Endodermal cell (in vitro differentiated cells): ENCODE data around the gene TNRC6B. TPM values are rescaled to one million over a fixed set of nuclear protein-coding genes. Genes with fewer than 3 reads are reported as not detected.
A peak's percentile ranks its signal among the peaks of the same experiment; 100 is the strongest.
"Not testable (repeated sequence)": the region's sequence is repeated elsewhere in the genome, so short reads cannot be mapped to it uniquely, and the experiment has no call there.

Experiments used
- DNase-seq: peaks from one replicate; pipeline ENCODE4 v3.0.0-alpha.2; 2017
- H3K27ac ChIP-seq: 2 replicates; pipeline ENCODE4 v1.5.1; 2013; ENCODE audit warnings: mild to moderate bottlenecking, low read depth, low read length, moderate library complexity
- H3K27me3 ChIP-seq: 2 replicates; pipeline ENCODE4 v1.6.1; 2013; ENCODE audit warnings: mild to moderate bottlenecking, low read length, moderate library complexity; ENCODE audit not compliant: insufficient read depth, control insufficient read depth, poor library complexity, severe bottlenecking
- H3K36me3 ChIP-seq: 2 replicates; pipeline ENCODE4 v1.7.0; 2013; ENCODE audit warnings: mild to moderate bottlenecking, low read length, moderate library complexity; ENCODE audit not compliant: control insufficient read depth, insufficient read depth
- H3K4me1 ChIP-seq: one replicate; pipeline ENCODE4 v1.7.0; 2013; ENCODE audit warnings: low read length; ENCODE audit not compliant: control insufficient read depth, insufficient read depth
- H3K4me3 ChIP-seq: 2 replicates; pipeline ENCODE4 v1.5.1; 2013; ENCODE audit warnings: mild to moderate bottlenecking, low read length, moderate library complexity
- H3K9ac ChIP-seq: 2 replicates; pipeline ENCODE4 v1.6.1; 2013; ENCODE audit warnings: mild to moderate bottlenecking, low read length, moderate library complexity; ENCODE audit not compliant: poor library complexity, severe bottlenecking; ENCODE audit errors: extremely low read depth
- H3K9me3 ChIP-seq: 2 replicates; pipeline ENCODE4 v1.6.1; 2013; ENCODE audit warnings: mild to moderate bottlenecking, low read length, moderate library complexity; ENCODE audit not compliant: control insufficient read depth
- H3K27ac Mint-ChIP-seq: 2 replicates; pipeline ENCODE4 v1.8.0; 2020; ENCODE audit warnings: mixed read lengths
- H3K27me3 Mint-ChIP-seq: 2 replicates; pipeline ENCODE4 v1.8.0; 2021; ENCODE audit warnings: mild to moderate bottlenecking, mixed read lengths; ENCODE audit not compliant: insufficient read depth
- H3K36me3 Mint-ChIP-seq: 2 replicates; pipeline ENCODE4 v1.8.0; 2020; ENCODE audit warnings: low read depth, mixed read lengths
- H3K4me1 Mint-ChIP-seq: 2 replicates; pipeline ENCODE4 v1.8.0; 2020; ENCODE audit warnings: mixed read lengths
- H3K4me3 Mint-ChIP-seq: 2 replicates; pipeline ENCODE4 v1.8.0; 2020; ENCODE audit warnings: mild to moderate bottlenecking, moderate library complexity, mixed read lengths
- H3K9me3 Mint-ChIP-seq: 2 replicates; pipeline ENCODE4 v1.8.0; 2020; ENCODE audit warnings: mild to moderate bottlenecking, mixed read lengths
- WGBS, 2 experiments: methylation state at CpG; one replicate each; pipeline versions ENCODE4 v1.1.5 to v1.1.7; 2013; ENCODE audit warnings: missing lambda C conversion rate in 2 of 2, mixed read lengths in 1 of 2; ENCODE audit not compliant: insufficient coverage in 1 of 2, insufficient read length in 1 of 2; 5-methylcytosine and 5-hydroxymethylcytosine counted together
- total RNA-seq, 2 donors: library from RNA; stranded (reverse); fragmentation: NEBNext Ultra II Directional in 1 of 2; extraction: Animal tissue kit (Norgen Biotek cat#: 25700) in 1 of 2; gene quantifications; 2 replicates in 1 of 2; 3 replicates in 1 of 2; pipeline ENCODE4 v1.2.1, GENCODE V29; 2021
- TF ChIP-seq, protein P1 (sequence below): fragments of 200-600 bp; sonication (generic); conservative IDR thresholded peaks from 2 replicates; pipeline ENCODE4 v1.5.0; 2021; ENCODE audit warnings: antibody characterized with exemption, mild to moderate bottlenecking

TNRC6B gene
- total RNA-seq, 2 donors from 2014 or later = 57.5 to 62.5 TPM

DNA sequence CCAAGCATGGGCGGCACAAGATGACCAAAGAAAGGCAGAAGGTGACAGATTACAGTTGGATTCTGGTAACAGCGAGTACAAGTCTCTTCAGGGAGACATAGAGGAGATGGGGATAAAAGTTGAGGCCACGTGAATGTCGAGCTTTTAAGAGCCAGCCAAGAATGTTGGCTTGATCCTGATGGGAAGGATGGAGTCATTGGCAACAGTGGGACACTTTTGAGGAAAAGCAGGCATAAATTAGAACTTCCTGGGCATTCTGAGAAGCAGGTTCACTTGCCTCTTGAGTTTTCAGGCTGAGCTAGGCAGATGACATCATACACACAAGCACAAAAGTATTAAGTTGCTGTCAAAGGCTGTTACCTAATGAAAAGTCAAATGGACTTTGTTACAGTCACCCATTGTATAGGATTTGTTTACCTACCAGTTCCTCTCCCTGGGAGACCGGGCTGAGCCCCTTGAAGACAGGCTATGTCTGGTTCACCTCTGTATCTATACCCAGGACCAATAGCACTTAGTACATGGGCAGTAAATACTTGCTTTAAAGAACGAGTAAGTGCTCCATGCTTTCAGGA lies 41.1 kb downstream of the TNRC6B start:
- peaks cover 9% of the 10 kb centered on the region for H3K36me3 Mint-ChIP-seq
- no peak for DNase-seq
- peak overlapping the region; percentile 76 for H3K27ac Mint-ChIP-seq
- no peak overlapping the region for H3K27ac ChIP-seq
- TF ChIP-seq, protein P1, sequence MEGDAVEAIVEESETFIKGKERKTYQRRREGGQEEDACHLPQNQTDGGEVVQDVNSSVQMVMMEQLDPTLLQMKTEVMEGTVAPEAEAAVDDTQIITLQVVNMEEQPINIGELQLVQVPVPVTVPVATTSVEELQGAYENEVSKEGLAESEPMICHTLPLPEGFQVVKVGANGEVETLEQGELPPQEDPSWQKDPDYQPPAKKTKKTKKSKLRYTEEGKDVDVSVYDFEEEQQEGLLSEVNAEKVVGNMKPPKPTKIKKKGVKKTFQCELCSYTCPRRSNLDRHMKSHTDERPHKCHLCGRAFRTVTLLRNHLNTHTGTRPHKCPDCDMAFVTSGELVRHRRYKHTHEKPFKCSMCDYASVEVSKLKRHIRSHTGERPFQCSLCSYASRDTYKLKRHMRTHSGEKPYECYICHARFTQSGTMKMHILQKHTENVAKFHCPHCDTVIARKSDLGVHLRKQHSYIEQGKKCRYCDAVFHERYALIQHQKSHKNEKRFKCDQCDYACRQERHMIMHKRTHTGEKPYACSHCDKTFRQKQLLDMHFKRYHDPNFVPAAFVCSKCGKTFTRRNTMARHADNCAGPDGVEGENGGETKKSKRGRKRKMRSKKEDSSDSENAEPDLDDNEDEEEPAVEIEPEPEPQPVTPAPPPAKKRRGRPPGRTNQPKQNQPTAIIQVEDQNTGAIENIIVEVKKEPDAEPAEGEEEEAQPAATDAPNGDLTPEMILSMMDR = no peak
- no peaks in the 10 kb centered on the region for H3K9me3 Mint-ChIP-seq
- no peak overlapping the region for H3K9ac ChIP-seq
- 90% methylated on average over 4 to 6 of the region's 6 CpGs for WGBS, 2 experiments
- H3K4me1 ChIP-seq = peaks cover 24% of the 10 kb centered on the region
- no peaks in the 10 kb centered on the region for H3K27me3 ChIP-seq
- no peaks in the 10 kb centered on the region for H3K27me3 Mint-ChIP-seq
- H3K9me3 ChIP-seq = no peaks in the 10 kb centered on the region
- H3K4me1 Mint-ChIP-seq = peaks cover 44% of the 10 kb centered on the region
- H3K36me3 ChIP-seq = peaks cover 3% of the 10 kb centered on the region
- peak overlapping the region; percentile 8 for H3K4me3 ChIP-seq
- H3K4me3 Mint-ChIP-seq = no peak overlapping the region

DNA sequence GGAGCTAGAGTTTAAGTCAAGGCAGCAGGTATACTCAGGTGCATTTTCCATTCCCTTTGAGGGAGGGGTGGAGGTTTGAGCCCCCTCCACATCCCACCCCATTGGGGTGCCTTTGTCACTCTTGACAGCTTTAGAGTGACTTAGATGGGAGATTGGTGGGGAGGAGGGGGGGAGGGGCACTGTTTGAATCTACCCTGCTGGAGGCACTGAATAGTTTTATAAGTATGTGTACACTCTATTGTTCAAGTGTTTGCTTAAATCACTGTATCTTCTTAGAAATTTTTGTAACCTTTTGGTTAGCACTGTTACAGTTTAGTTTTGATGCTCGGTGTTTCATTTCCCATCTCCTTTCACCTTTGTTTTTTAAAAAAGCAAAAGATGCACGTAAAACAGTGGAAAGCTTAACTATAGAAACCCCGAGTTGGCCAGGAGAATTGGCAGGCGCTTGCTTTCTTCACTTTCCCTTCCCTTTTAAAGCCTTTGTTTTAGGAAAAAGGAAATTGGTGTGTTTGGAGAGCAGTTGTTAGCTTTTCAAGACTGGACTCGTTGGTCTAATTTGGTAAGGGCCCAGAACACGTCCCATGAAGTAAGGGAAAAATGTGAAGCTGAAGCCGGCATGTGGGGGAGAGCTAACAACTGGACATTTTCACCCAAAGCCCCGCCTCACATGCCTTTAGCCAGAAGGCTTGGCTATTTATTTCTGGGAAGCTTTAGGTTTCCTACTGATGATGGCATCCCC lies 42.8 kb downstream of the TNRC6B start:
- peaks cover 56% of the 10 kb centered on the region for H3K4me1 Mint-ChIP-seq
- H3K9me3 Mint-ChIP-seq = no peaks in the 10 kb centered on the region

DNA sequence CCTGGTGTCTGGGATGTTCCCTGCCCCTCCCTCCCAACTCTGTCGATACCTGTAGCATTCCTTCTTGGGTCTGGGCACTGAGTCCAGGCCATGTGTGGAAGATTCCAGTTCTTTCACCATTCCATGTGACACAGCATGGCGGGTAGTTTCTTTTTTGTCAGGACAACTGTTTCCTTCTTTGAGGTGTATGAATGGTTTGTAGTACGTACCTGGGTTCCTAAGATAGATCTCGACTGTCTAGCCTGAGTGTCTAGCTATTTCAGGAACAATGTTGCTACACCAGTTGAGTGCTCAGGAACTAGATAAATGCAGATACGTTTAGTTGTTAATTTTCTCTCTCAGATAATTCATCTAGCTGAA lies 43.3 kb downstream of the TNRC6B start:
- DNase-seq = no peak
- H3K27me3 Mint-ChIP-seq = no peaks in the 10 kb centered on the region
- H3K27ac Mint-ChIP-seq = peak overlapping the region; percentile 60
- TF ChIP-seq, protein P1 = no peak
- no peaks in the 10 kb centered on the region for H3K9me3 Mint-ChIP-seq
- peaks cover 54% of the 10 kb centered on the region for H3K4me1 Mint-ChIP-seq
- Histone ChIP-seq H3K27me3 (no peaks in the 10 kb centered on the region), H3K27ac (no peak overlapping the region), H3K9ac (no peak overlapping the region), H3K9me3 (no peaks in the 10 kb centered on the region), H3K4me1 (peaks cover 27% of the 10 kb centered on the region), H3K36me3 (peaks cover 3% of the 10 kb centered on the region), H3K4me3 (no peak overlapping the region)
- H3K36me3 Mint-ChIP-seq = peaks cover 4% of the 10 kb centered on the region
- WGBS, 2 experiments = 96 to 97% methylated on average over 3 to 5 of the region's 5 CpGs
- H3K4me3 Mint-ChIP-seq = no peak overlapping the region

More for the DNA sequence above, 42.8 kb downstream of the TNRC6B start:
- no peak overlapping the region for H3K27ac ChIP-seq
- no peaks in the 10 kb centered on the region for H3K9me3 ChIP-seq
- no peak for DNase-seq
- Mint-ChIP-seq H3K27ac (no peak overlapping the region), H3K36me3 (peaks cover 9% of the 10 kb centered on the region), H3K4me3 (no peak overlapping the region), H3K27me3 (no peaks in the 10 kb centered on the region)
- H3K4me3 ChIP-seq = no peak overlapping the region
- H3K4me1 ChIP-seq = peaks cover 24% of the 10 kb centered on the region
- H3K36me3 ChIP-seq = peaks cover 3% of the 10 kb centered on the region
- no peak overlapping the region for H3K9ac ChIP-seq
- H3K27me3 ChIP-seq = no peaks in the 10 kb centered on the region
- WGBS, 2 experiments = 93 to 100% methylated on average over 2 to 8 of the region's 8 CpGs
- TF ChIP-seq, protein P1 = no peak

DNA sequence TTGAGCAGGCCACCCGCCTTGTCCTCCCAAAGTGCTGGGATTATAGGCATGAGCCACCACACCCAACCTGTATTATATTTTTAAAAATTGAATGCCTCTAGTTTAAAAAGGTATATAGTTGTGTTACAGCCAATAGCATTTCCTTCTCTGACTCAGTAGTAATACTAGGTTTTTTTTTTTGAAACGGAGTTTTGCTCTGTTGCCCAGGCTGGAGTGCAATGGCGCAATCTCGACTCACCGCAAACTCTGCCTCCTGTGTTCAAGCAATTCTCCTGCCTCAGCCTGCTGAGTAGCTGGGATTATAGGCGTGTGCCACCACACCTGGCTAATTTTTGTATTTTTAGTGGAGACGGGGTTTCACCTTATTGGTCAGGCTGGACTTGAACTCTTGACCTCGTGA lies 45.3 kb downstream of the TNRC6B start:
- peaks cover 31% of the 10 kb centered on the region for H3K4me1 ChIP-seq
- H3K4me3 Mint-ChIP-seq, H3K9ac ChIP-seq, H3K4me3 ChIP-seq, H3K9me3 Mint-ChIP-seq, H3K36me3 ChIP-seq, H3K27me3 Mint-ChIP-seq, H3K36me3 Mint-ChIP-seq, DNase-seq, H3K27me3 ChIP-seq, H3K27ac Mint-ChIP-seq, H3K27ac ChIP-seq, H3K9me3 ChIP-seq: not testable (repeated sequence)
- WGBS, 2 experiments = 93 to 98% methylated on average over 7 to 8 of the region's 8 CpGs
- peaks cover 59% of the 10 kb centered on the region for H3K4me1 Mint-ChIP-seq
